ENCODE measurements around the gene METRNL. TPM values are rescaled to one million over a fixed set of nuclear protein-coding genes. Genes with fewer than 3 reads are reported as not detected.

METRNL gene
- total RNA-seq, 4 donors from 2014 or later = 25.0 to 44.4 (median 35.8) TPM

DNA sequence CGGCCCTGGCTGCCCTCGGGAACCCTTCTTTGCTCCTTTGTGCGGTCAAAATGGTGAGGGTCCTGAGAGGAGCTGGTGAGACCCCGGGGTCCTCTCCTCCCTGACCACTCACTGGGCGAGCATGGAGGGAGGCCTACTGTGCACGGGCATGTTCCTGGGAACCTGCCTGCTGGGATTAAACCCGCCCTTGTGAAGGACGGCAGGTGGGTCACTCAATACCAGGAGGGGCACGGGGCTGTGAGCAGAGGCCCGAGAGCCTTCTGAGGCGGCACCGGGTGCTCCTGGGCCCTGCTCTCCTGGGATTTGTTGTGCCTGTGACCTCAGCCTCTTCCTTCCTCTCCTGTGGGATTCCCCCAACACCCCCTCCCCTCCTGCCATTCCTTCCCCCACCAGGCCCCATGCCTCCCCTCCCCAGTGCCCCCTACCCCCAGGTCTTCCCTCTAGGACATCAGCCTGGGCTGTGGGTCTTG is 19.7 kb downstream of the METRNL start:
- no peaks in the 10 kb centered on the region for H3K9me3 ChIP-seq
- H3K36me3 ChIP-seq = no peaks in the 10 kb centered on the region
- no peak for DNase-seq
- H3K27me3 ChIP-seq = peaks cover 0 to 11% of the 10 kb centered on the region in 2 donors
- H3K27ac ChIP-seq = no peak overlapping the region
- peaks cover 0 to 34% of the 10 kb centered on the region in 2 donors for H3K4me1 ChIP-seq
- H3K4me3 ChIP-seq = no peak overlapping the region
- intact Hi-C loops (cut with DNase I; ENCODE audit: low total_unique reads) = no loop called here
- TF ChIP-seq CTCF (IDR thresholded peaks at IDR 0.05) (no peak), POLR2A (IDR thresholded peaks at IDR 0.05) (no peak)

DNA sequence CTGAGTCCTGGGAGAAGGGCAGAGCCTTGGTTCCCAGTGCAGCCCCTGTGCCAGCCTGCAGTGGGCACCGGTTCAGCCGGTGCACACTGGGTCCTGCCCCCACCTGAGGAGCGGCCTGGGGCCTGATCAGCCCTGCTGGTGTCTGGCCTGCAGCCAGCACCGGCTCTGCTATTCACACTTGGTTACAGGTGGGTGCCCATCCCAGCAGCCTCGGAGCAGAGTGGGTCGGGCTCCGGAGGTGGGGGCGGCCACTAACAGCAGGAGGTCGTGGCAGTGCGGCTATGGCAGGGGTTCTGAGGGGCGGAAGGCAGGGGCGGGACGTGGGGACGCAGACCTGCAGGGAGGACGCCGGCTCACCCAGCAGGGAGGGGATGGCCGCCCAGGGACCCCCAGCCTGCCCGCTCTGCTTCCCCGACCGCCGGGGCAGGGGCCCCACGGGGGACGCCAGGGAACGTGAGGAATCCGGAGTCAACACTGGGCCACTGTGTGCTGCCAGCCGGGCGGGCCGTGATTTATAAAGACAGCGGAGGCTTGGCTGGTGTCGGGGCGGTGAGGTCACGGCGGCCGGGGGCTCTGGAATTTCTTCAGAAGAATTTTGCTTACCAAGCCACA is 20.3 kb downstream of the METRNL start:
- TF ChIP-seq CTCF (IDR thresholded peaks at IDR 0.05) (peak in 1 of 4 experiments; percentile 5), POLR2A (IDR thresholded peaks at IDR 0.05) (no peak)
- no peaks in the 10 kb centered on the region for H3K9me3 ChIP-seq
- peak overlapping the region in 1 of 2 donors; percentile 11 for H3K4me3 ChIP-seq
- DNase-seq = no peak
- peaks cover 0 to 11% of the 10 kb centered on the region in 2 donors for H3K27me3 ChIP-seq
- H3K4me1 ChIP-seq = peaks cover 0 to 34% of the 10 kb centered on the region in 2 donors
- no peaks in the 10 kb centered on the region for H3K36me3 ChIP-seq
- no peak overlapping the region for H3K27ac ChIP-seq
- intact Hi-C loops (cut with DNase I; ENCODE audit: low total_unique reads) = no loop called here

- H3K36me3 ChIP-seq = no peaks in the 10 kb centered on the region
- no peaks in the 10 kb centered on the region for H3K9me3 ChIP-seq
- TF ChIP-seq CTCF (IDR thresholded peaks at IDR 0.05) (no peak), POLR2A (IDR thresholded peaks at IDR 0.05) (no peak)
- H3K27ac ChIP-seq = no peak overlapping the region
- peak overlapping the region in 1 of 2 donors; percentile 11 for H3K4me3 ChIP-seq
- DNase-seq = peak in 1 of 2 donors; percentile 32
- H3K27me3 ChIP-seq = peaks cover 0 to 11% of the 10 kb centered on the region in 2 donors
- peaks cover 0 to 34% of the 10 kb centered on the region in 2 donors for H3K4me1 ChIP-seq
- intact Hi-C loops (cut with DNase I; ENCODE audit: low total_unique reads) = no loop called here
Observed at GRCh38 chr17:83100220-83100852, 20.9 kb downstream of the METRNL start.

DNA sequence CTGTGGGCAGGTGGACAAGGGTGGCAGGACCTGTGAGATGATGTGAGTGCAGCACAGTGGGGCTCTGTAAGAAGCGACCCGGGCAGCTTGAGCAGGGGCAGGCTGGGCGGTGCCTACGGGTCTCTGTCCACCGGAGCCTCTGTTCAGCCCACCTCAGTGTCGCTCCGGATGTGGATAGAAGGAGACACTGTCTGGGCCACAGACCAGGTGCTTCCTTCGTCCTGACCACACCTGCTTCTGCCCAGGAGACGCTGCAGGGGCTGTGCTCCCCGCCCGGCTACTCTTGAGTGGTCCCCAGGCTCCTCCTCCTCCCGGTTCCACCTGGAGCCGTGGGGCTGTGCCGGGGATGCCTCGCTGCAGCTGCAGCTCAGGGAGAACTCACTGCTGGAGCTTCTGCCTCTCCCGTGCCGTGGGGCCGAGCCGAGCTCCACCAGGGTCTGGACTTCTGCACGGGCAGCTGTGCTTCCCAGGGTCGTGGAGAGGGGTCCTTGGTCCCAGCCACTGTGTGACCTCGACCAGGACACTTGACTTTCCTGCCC is 21.5 kb downstream of the METRNL start:
- no peaks in the 10 kb centered on the region for H3K36me3 ChIP-seq
- TF ChIP-seq POLR2A (IDR thresholded peaks at IDR 0.05) (no peak), CTCF (IDR thresholded peaks at IDR 0.05) (no peak)
- no peak for DNase-seq
- H3K4me3 ChIP-seq = no peak overlapping the region
- H3K27ac ChIP-seq = peak overlapping the region in 1 of 2 donors; percentile 54
- no peaks in the 10 kb centered on the region for H3K9me3 ChIP-seq
- peaks cover 0 to 11% of the 10 kb centered on the region in 2 donors for H3K27me3 ChIP-seq
- intact Hi-C loops (cut with DNase I; ENCODE audit: low total_unique reads) = no loop called here
- peaks cover 0 to 34% of the 10 kb centered on the region in 2 donors for H3K4me1 ChIP-seq

Measured in uterus (tissue), 4 donors.